ENCODE results near the gene SPACDR. TPM values are rescaled to one million over a fixed set of nuclear protein-coding genes. Genes with fewer than 3 reads are reported as not detected.

The SPACDR gene
- total and polyA plus RNA-seq, 9 of the 15 experiments (the other 6 are each of a cell fraction or from before 2014, with no cell fraction given) = 0.07 to 0.55 (median 0.14) TPM; not detected in 1

DNA sequence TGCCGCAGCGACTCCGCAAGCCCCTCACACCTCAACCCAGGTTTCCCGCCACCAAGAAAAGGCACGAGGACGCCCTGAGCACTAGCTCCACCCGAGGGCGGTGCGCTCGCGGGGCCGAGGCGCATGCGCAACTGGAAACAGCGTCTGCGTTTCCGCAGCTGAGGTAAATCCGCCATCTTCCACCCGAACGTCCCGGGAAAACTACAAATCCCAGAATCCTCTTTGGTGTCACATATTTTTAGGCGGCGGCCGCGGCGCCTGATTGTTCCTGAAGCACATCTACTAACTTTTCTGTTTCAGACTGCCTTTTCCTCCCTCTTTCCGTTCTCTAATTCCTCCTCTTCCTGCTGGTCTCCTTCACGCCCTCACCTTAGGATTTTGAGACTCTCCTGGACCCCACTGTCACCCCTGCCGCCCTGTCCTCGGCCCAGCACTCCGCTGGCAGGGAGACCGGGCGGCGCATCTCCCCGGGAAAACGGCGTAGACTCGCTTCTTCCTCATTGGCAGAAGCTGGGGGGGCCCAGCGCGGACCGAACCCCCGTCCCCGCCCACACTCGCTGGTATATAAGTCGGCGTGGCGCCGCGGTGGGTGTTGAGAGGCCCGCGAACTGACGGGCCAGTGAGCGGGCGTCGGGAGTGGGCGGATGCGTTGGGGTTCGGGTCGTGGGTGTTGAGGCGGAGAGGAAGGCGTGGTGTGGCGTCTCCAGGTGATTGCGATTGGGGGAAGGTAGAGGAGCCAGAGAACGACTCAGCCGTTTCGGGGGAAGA is 35.7 kb downstream of the SPACDR start, which contains the start of gene ZCWPW1 (continued):
- TF ChIP-seq, protein P1, sequence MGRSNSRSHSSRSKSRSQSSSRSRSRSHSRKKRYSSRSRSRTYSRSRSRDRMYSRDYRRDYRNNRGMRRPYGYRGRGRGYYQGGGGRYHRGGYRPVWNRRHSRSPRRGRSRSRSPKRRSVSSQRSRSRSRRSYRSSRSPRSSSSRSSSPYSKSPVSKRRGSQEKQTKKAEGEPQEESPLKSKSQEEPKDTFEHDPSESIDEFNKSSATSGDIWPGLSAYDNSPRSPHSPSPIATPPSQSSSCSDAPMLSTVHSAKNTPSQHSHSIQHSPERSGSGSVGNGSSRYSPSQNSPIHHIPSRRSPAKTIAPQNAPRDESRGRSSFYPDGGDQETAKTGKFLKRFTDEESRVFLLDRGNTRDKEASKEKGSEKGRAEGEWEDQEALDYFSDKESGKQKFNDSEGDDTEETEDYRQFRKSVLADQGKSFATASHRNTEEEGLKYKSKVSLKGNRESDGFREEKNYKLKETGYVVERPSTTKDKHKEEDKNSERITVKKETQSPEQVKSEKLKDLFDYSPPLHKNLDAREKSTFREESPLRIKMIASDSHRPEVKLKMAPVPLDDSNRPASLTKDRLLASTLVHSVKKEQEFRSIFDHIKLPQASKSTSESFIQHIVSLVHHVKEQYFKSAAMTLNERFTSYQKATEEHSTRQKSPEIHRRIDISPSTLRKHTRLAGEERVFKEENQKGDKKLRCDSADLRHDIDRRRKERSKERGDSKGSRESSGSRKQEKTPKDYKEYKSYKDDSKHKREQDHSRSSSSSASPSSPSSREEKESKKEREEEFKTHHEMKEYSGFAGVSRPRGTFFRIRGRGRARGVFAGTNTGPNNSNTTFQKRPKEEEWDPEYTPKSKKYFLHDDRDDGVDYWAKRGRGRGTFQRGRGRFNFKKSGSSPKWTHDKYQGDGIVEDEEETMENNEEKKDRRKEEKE (IDR thresholded peaks at IDR 0.05; ENCODE audit: borderline replicate concordance in 1 of 2, control insufficient read depth in 1 of 2, low read depth in 2 of 2, low read length in 1 of 2) = peak in 1 of 2 experiments; percentile 75; a peak in 1 of 4 replicates
- peak; percentile 99 for TF ChIP-seq HDAC2 (IDR thresholded peaks at IDR 0.05)
- TF ChIP-seq EP300 (IDR thresholded peaks at IDR 0.05; ENCODE audit: low read length) = peak; percentile 24; the same call in 1 of the 2 replicates
- TF ChIP-seq, protein P2, sequence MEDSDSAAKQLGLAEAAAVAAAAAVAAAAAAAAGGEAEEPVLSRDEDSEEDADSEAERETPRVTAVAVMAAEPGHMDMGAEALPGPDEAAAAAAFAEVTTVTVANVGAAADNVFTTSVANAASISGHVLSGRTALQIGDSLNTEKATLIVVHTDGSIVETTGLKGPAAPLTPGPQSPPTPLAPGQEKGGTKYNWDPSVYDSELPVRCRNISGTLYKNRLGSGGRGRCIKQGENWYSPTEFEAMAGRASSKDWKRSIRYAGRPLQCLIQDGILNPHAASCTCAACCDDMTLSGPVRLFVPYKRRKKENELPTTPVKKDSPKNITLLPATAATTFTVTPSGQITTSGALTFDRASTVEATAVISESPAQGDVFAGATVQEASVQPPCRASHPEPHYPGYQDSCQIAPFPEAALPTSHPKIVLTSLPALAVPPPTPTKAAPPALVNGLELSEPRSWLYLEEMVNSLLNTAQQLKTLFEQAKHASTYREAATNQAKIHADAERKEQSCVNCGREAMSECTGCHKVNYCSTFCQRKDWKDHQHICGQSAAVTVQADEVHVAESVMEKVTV (CRISPR knock-in tag; IDR thresholded peaks at IDR 0.05) = no peak; the same call in 1 of the 2 replicates
- TF ChIP-seq PHF21A (IDR thresholded peaks at IDR 0.05; ENCODE audit: borderline replicate concordance, low read depth) = peak; percentile 69
- 0 out of 2 replicates have a peak, but pooled peaks have one; percentile 23 for TF ChIP-seq ZNF586 (CRISPR knock-in tag; conservative IDR thresholded peaks at IDR 0.05)
- peak; percentile 75 for TF ChIP-seq NR2C1 (IDR thresholded peaks at IDR 0.05)
- TF ChIP-seq NR2C1 (tag; IDR thresholded peaks at IDR 0.05) = peak; percentile 79
- TF ChIP-seq ZBED1 (IDR thresholded peaks at IDR 0.05) = peak; percentile 92; the same call in 1 of the 2 replicates
- no peak for TF ChIP-seq BMI1 (IDR thresholded peaks at IDR 0.05; ENCODE audit: low read length)
- TF ChIP-seq, protein P3, sequence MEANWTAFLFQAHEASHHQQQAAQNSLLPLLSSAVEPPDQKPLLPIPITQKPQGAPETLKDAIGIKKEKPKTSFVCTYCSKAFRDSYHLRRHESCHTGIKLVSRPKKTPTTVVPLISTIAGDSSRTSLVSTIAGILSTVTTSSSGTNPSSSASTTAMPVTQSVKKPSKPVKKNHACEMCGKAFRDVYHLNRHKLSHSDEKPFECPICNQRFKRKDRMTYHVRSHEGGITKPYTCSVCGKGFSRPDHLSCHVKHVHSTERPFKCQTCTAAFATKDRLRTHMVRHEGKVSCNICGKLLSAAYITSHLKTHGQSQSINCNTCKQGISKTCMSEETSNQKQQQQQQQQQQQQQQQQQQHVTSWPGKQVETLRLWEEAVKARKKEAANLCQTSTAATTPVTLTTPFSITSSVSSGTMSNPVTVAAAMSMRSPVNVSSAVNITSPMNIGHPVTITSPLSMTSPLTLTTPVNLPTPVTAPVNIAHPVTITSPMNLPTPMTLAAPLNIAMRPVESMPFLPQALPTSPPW (CRISPR knock-in tag; IDR thresholded peaks at IDR 0.05) = no peak
- no peak for TF ChIP-seq HOXB6 (CRISPR knock-in tag; IDR thresholded peaks at IDR 0.05; ENCODE audit: borderline replicate concordance)
- TF ChIP-seq ZEB2 (IDR thresholded peaks at IDR 0.05) = peak; percentile 89
- TF ChIP-seq ZNF780A (CRISPR knock-in tag; IDR thresholded peaks at IDR 0.05) = peak; percentile 87
- peak; percentile 78 to 98 for TF ChIP-seq NONO (IDR thresholded peaks at IDR 0.05; ENCODE audit: low read depth in 2 of 2, low read length in 1 of 2)
- TF ChIP-seq U2AF2 (optimal IDR thresholded peaks at IDR 0.05; ENCODE audit: low read depth, low read length) = no peak
- no peak for TF ChIP-seq HSF4 (CRISPR knock-in tag; IDR thresholded peaks at IDR 0.05; ENCODE audit: borderline replicate concordance)
- TF ChIP-seq TCF3 (CRISPR knock-in tag; IDR thresholded peaks at IDR 0.05) = peak; percentile 48
- TF ChIP-seq ATF7 (IDR thresholded peaks at IDR 0.05) = peak; percentile 72; the same call in 1 of the 2 replicates
- TF ChIP-seq, protein P4, sequence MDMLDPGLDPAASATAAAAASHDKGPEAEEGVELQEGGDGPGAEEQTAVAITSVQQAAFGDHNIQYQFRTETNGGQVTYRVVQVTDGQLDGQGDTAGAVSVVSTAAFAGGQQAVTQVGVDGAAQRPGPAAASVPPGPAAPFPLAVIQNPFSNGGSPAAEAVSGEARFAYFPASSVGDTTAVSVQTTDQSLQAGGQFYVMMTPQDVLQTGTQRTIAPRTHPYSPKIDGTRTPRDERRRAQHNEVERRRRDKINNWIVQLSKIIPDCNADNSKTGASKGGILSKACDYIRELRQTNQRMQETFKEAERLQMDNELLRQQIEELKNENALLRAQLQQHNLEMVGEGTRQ (CRISPR knock-in tag; IDR thresholded peaks at IDR 0.05) = no peak

Measured in K562 (cell line).